Measurements from ENCODE around the gene CERS5. TPM values are rescaled to one million over a fixed set of nuclear protein-coding genes. Genes with fewer than 3 reads are reported as not detected.
A peak's percentile ranks its signal among the peaks of the same experiment; 100 is the strongest.

Gene CERS5
- polyA plus RNA-seq, 1 of the 3 experiments (the other 2 are of a cell fraction) = 56.9 TPM

DNA sequence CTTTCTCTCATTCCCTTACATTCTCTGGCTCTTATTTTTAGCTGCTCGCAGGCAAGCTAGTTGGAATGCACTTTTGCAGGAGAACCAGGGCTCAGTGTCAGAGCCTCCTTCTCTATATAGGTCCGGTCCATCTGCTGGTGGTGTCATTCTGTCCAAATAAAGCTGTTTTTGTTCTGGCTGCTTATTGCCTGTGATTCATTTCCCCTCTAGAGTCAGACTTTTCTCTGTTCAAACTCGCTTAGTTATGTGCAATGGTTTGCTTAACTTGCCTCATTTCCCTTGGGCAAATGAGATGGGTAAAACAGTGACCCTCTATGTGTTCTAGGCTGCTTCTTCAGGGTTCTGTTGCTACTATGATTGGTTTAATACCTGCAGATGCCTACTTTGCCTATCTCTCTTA, 79.2 kb downstream of the CERS5 start (continued):
- TF ChIP-seq YY1 (IDR thresholded peaks at IDR 0.05; ENCODE audit: low read depth) (no peak), SIN3A (IDR thresholded peaks at IDR 0.05; ENCODE audit: borderline replicate concordance, low read depth, low read length) (no peak), FOXM1 (IDR thresholded peaks at IDR 0.05; ENCODE audit: low read depth) (no peak), FOXJ3 (CRISPR knock-in tag; IDR thresholded peaks at IDR 0.05) (no peak), MXI1 (IDR thresholded peaks at IDR 0.05; ENCODE audit: low read depth, low read length) (no peak)
- TF ChIP-seq, protein P1, sequence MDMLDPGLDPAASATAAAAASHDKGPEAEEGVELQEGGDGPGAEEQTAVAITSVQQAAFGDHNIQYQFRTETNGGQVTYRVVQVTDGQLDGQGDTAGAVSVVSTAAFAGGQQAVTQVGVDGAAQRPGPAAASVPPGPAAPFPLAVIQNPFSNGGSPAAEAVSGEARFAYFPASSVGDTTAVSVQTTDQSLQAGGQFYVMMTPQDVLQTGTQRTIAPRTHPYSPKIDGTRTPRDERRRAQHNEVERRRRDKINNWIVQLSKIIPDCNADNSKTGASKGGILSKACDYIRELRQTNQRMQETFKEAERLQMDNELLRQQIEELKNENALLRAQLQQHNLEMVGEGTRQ (IDR thresholded peaks at IDR 0.05; ENCODE audit: borderline replicate concordance, low read depth, low read length) = no peak

DNA sequence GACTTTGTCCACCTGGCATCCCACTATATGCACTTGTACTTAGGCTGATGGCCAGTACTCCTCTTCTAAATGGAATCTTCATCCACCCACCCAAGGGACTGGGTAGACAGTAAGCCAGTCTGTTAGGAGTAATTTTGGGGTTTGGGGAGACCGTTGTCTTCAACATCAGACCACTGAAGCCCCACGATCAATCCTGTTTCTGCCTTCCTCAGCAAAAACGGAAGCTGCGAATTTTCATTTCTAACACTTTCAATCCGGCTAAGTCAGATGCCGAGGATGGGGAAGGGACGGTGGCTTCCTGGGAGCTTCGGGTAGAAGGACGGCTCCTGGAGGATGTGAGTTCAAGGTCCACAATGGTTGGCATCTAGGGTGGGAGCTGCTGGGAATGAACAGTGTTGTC, 80.0 kb downstream of the CERS5 start:
- H3K9ac ChIP-seq = no peak overlapping the region
- POLR2A ChIA-PET = interaction anchor here (0.7 to 2.7 kb wide), 2 partner anchors 25 to 189 kb away, joined by 3 to 19 read pairs; partner anchors contain the start of gene COX14

More for the DNA sequence above, 80.0 kb downstream of the CERS5 start:
- Histone ChIP-seq H3K27ac (ENCODE audit: low read depth in 2 of 2, low read length in 1 of 2) (peak overlapping the region in 1 of 2 experiments; percentile 71; a peak in 2 of 4 replicates), H3K4me3 (ENCODE audit: low read depth in 2 of 2, low read length in 1 of 2) (no peak overlapping the region), H3K79me2 (ENCODE audit: insufficient read depth) (peaks cover 38% of the 10 kb centered on the region), H3K9me2 (no peaks in the 10 kb centered on the region), H3K9me3 (no peaks in the 10 kb centered on the region), H4K20me1 (ENCODE audit: insufficient read depth) (peaks cover 22% of the 10 kb centered on the region), H3K4me2 (peak overlapping the region; percentile 65), H3K36me3 (replicated peaks in 1 of 2; ENCODE audit: control insufficient read depth in 1 of 2, insufficient read depth in 2 of 2, low read length in 1 of 2) (peaks cover 35 to 48% of the 10 kb centered on the region in 2 experiments), H2AFZ (ENCODE audit: low read depth) (no peak overlapping the region), H3K4me1 (ENCODE audit: control insufficient read depth in 1 of 2, insufficient read depth in 2 of 2, low read depth in 1 of 2, low read length in 1 of 2) (peaks cover 18 to 22% of the 10 kb centered on the region in 2 experiments), H3F3A (replicated peaks; ENCODE audit: insufficient read depth) (peaks cover 43% of the 10 kb centered on the region), H3K27me3 (ENCODE audit: insufficient read depth) (no peaks in the 10 kb centered on the region)
- TF ChIP-seq MXI1 (IDR thresholded peaks at IDR 0.05; ENCODE audit: low read depth, low read length) (no peak), RFX5 (IDR thresholded peaks at IDR 0.05; ENCODE audit: low read length) (no peak), TAF1 (IDR thresholded peaks at IDR 0.05; ENCODE audit: borderline replicate concordance, low read depth, low read length) (no peak), EP300 (IDR thresholded peaks at IDR 0.05; ENCODE audit: borderline replicate concordance in 1 of 2, low read depth in 1 of 2, low read length in 1 of 2) (no peak), EZH2phosphoT487 (IDR thresholded peaks at IDR 0.05; ENCODE audit: borderline replicate concordance, low read depth) (no peak), SMC3 (IDR thresholded peaks at IDR 0.05; ENCODE audit: low read depth, low read length) (no peak), MEF2A (IDR thresholded peaks at IDR 0.05; ENCODE audit: borderline replicate concordance, low read depth) (no peak), POLR2AphosphoS5 (IDR thresholded peaks at IDR 0.05; ENCODE audit: low read depth, low read length) (no peak), FOSL2 (IDR thresholded peaks at IDR 0.05; ENCODE audit: borderline replicate concordance, low read depth) (no peak), RXRA (IDR thresholded peaks at IDR 0.05; ENCODE audit: borderline replicate concordance, low read depth) (no peak), YY1 (IDR thresholded peaks at IDR 0.05; ENCODE audit: low read depth) (no peak), TCF12 (IDR thresholded peaks at IDR 0.05) (no peak), GATA2 (CRISPR knock-in tag; IDR thresholded peaks at IDR 0.05) (no peak), FOXM1 (IDR thresholded peaks at IDR 0.05; ENCODE audit: low read depth) (no peak)
- TF ChIP-seq, protein P1 (IDR thresholded peaks at IDR 0.05; ENCODE audit: borderline replicate concordance, low read depth, low read length) = no peak
- TF ChIP-seq, protein P2, sequence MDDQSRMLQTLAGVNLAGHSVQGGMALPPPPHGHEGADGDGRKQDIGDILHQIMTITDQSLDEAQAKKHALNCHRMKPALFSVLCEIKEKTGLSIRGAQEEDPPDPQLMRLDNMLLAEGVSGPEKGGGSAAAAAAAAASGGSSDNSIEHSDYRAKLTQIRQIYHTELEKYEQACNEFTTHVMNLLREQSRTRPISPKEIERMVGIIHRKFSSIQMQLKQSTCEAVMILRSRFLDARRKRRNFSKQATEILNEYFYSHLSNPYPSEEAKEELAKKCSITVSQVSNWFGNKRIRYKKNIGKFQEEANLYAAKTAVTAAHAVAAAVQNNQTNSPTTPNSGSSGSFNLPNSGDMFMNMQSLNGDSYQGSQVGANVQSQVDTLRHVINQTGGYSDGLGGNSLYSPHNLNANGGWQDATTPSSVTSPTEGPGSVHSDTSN (IDR thresholded peaks at IDR 0.05) = no peak
- CTCF ChIA-PET = interaction anchor here (0.9 to 5.1 kb wide), 13 partner anchors 9 to 329 kb away, joined by 3 to 74 read pairs (median 4); partner anchors contain the start of genes CERS5, COX14 and GPD1
- DNase-seq = no peak
- 95% methylated on average over 7 of the region's 9 CpGs for WGBS (ENCODE audit: low lambda C conversion rate)
